ENCODE data around the gene PACC1.

PACC1 gene

DNA sequence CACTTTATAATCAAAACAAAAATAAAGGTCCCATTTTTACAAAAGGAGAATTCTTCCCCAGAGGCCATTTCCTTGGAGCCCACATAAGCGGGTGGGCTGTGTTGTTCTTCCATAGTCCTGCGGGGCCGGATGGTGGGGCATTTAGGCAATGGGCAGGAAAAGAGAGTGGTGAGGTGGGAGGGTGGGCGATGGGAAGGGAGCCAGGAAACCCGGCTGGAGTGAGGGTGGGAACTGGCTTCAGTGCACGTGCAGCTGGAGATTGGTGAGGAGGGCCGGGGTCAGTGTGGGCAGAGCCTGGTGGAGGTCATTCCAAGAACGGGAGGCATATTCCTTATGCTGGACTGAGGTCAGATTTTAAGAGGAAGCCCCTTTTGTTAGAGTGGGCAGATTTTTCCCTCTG lies 31.6 kb upstream of the PACC1 start:
- Histone ChIP-seq H3K9ac (ENCODE audit: low read length) (no peak overlapping the region), H3K18ac (ENCODE audit: low read length) (no peak overlapping the region), H3K27me3 (ENCODE audit: insufficient read depth, low read length, poor library complexity) (no peaks in the 10 kb centered on the region), H2AK5ac (ENCODE audit: low read length) (no peak overlapping the region), H3K4ac (ENCODE audit: low read depth, low read length) (no peak overlapping the region), H3K36me3 (ENCODE audit: control insufficient read depth, insufficient read depth, low read length) (no peaks in the 10 kb centered on the region), H3K4me1 (ENCODE audit: control insufficient read depth, low read depth, low read length) (no peaks in the 10 kb centered on the region), H3K56ac (ENCODE audit: low read length) (no peak overlapping the region), H2BK5ac (ENCODE audit: low read length) (no peak overlapping the region), H2BK120ac (ENCODE audit: low read depth, low read length) (no peak overlapping the region), H3K27ac (ENCODE audit: low read depth, low read length) (no peak overlapping the region), H3K79me1 (ENCODE audit: low read length) (no peaks in the 10 kb centered on the region), H2BK15ac (replicated peaks; ENCODE audit: low read depth) (no peak overlapping the region), H4K5ac (ENCODE audit: low read length) (no peak overlapping the region), H3K79me2 (ENCODE audit: control insufficient read depth, insufficient read depth, low read length) (no peaks in the 10 kb centered on the region), H3K4me3 (ENCODE audit: low read length) (no peak overlapping the region), H4K8ac (ENCODE audit: low read depth, low read length) (no peak overlapping the region), H3K4me2 (ENCODE audit: low read length) (no peak overlapping the region), H3K23ac (ENCODE audit: low read length) (no peak overlapping the region)
- no peak for DNase-seq
- WGBS (ENCODE audit: extremely low coverage, insufficient coverage, low lambda C conversion rate): no CpG with 5 or more reads among the region's 8 CpGs

- H3K27me3 ChIP-seq (ENCODE audit: insufficient read depth, low read length, poor library complexity): no peaks in the 10 kb centered on the region
- no peak overlapping the region for H3K4me2 ChIP-seq (ENCODE audit: low read length)
- WGBS (ENCODE audit: extremely low coverage, insufficient coverage, low lambda C conversion rate): no CpG with 5 or more reads among the region's 5 CpGs
- no peak overlapping the region for H3K27ac ChIP-seq (ENCODE audit: low read depth, low read length)
- no peaks in the 10 kb centered on the region for H3K79me2 ChIP-seq (ENCODE audit: control insufficient read depth, insufficient read depth, low read length)
- no peak overlapping the region for H2BK5ac ChIP-seq (ENCODE audit: low read length)
- H3K4me1 ChIP-seq (ENCODE audit: control insufficient read depth, low read depth, low read length): no peaks in the 10 kb centered on the region
- no peaks in the 10 kb centered on the region for H3K79me1 ChIP-seq (ENCODE audit: low read length)
- H3K18ac ChIP-seq (ENCODE audit: low read length): no peak overlapping the region
- DNase-seq: no peak
- H3K56ac ChIP-seq (ENCODE audit: low read length): no peak overlapping the region
- H3K9ac ChIP-seq (ENCODE audit: low read length): no peak overlapping the region
- no peaks in the 10 kb centered on the region for H3K36me3 ChIP-seq (ENCODE audit: control insufficient read depth, insufficient read depth, low read length)
- H2AK5ac ChIP-seq (ENCODE audit: low read length): no peak overlapping the region
- no peak overlapping the region for H3K4ac ChIP-seq (ENCODE audit: low read depth, low read length)
- no peak overlapping the region for H4K5ac ChIP-seq (ENCODE audit: low read length)
- H2BK15ac ChIP-seq (replicated peaks; ENCODE audit: low read depth): no peak overlapping the region
- no peak overlapping the region for H4K8ac ChIP-seq (ENCODE audit: low read depth, low read length)
- no peak overlapping the region for H3K4me3 ChIP-seq (ENCODE audit: low read length)
- H3K23ac ChIP-seq (ENCODE audit: low read length): no peak overlapping the region
- no peak overlapping the region for H2BK120ac ChIP-seq (ENCODE audit: low read depth, low read length)
These were observed 27.7 kb upstream of the PACC1 start for GRCh38 chr1:212442408-212442807.

- H3K4ac ChIP-seq (ENCODE audit: low read depth, low read length): no peak overlapping the region
These were observed 25.7 kb upstream of the PACC1 start for GRCh38 chr1:212440419-212440818.

GRCh38 chr1:212438831-212439237 lies 24.1 kb upstream of the PACC1 start:
- Histone ChIP-seq H3K4me3 (ENCODE audit: low read length) (no peak overlapping the region), H3K4ac (ENCODE audit: low read depth, low read length) (no peak overlapping the region), H3K18ac (ENCODE audit: low read length) (no peak overlapping the region), H2BK120ac (ENCODE audit: low read depth, low read length) (no peak overlapping the region), H3K27me3 (ENCODE audit: insufficient read depth, low read length, poor library complexity) (no peaks in the 10 kb centered on the region), H3K79me2 (ENCODE audit: control insufficient read depth, insufficient read depth, low read length) (no peaks in the 10 kb centered on the region), H4K5ac (ENCODE audit: low read length) (no peak overlapping the region), H3K56ac (ENCODE audit: low read length) (no peak overlapping the region), H3K4me1 (ENCODE audit: control insufficient read depth, low read depth, low read length) (no peaks in the 10 kb centered on the region), H3K79me1 (ENCODE audit: low read length) (no peaks in the 10 kb centered on the region), H3K36me3 (ENCODE audit: control insufficient read depth, insufficient read depth, low read length) (no peaks in the 10 kb centered on the region), H2BK5ac (ENCODE audit: low read length) (no peak overlapping the region), H3K9ac (ENCODE audit: low read length) (no peak overlapping the region), H3K23ac (ENCODE audit: low read length) (no peak overlapping the region), H3K4me2 (ENCODE audit: low read length) (no peak overlapping the region), H2BK15ac (replicated peaks; ENCODE audit: low read depth) (no peak overlapping the region), H3K27ac (ENCODE audit: low read depth, low read length) (no peak overlapping the region), H4K8ac (ENCODE audit: low read depth, low read length) (no peak overlapping the region), H2AK5ac (ENCODE audit: low read length) (no peak overlapping the region)
- no CpG with 5 or more reads among the region's 2 CpGs for WGBS (ENCODE audit: extremely low coverage, insufficient coverage, low lambda C conversion rate)
- DNase-seq: no peak

More at GRCh38 chr1:212440419-212440818, 25.7 kb upstream of the PACC1 start:
- no peak overlapping the region for H3K4me3 ChIP-seq (ENCODE audit: low read length)
- H2AK5ac ChIP-seq (ENCODE audit: low read length): no peak overlapping the region
- H3K23ac ChIP-seq (ENCODE audit: low read length): no peak overlapping the region
- H3K56ac ChIP-seq (ENCODE audit: low read length): no peak overlapping the region
- no peaks in the 10 kb centered on the region for H3K27me3 ChIP-seq (ENCODE audit: insufficient read depth, low read length, poor library complexity)
- H2BK5ac ChIP-seq (ENCODE audit: low read length): no peak overlapping the region
- no peak overlapping the region for H4K8ac ChIP-seq (ENCODE audit: low read depth, low read length)
- H3K4me2 ChIP-seq (ENCODE audit: low read length): no peak overlapping the region
- H3K79me2 ChIP-seq (ENCODE audit: control insufficient read depth, insufficient read depth, low read length): no peaks in the 10 kb centered on the region
- H3K36me3 ChIP-seq (ENCODE audit: control insufficient read depth, insufficient read depth, low read length): no peaks in the 10 kb centered on the region
- no peaks in the 10 kb centered on the region for H3K4me1 ChIP-seq (ENCODE audit: control insufficient read depth, low read depth, low read length)
- H2BK15ac ChIP-seq (replicated peaks; ENCODE audit: low read depth): no peak overlapping the region
- DNase-seq: no peak
- no peaks in the 10 kb centered on the region for H3K79me1 ChIP-seq (ENCODE audit: low read length)
- no peak overlapping the region for H2BK120ac ChIP-seq (ENCODE audit: low read depth, low read length)
- no peak overlapping the region for H4K5ac ChIP-seq (ENCODE audit: low read length)
- H3K18ac ChIP-seq (ENCODE audit: low read length): no peak overlapping the region
- no peak overlapping the region for H3K27ac ChIP-seq (ENCODE audit: low read depth, low read length)
- no CpG with 5 or more reads among the region's 9 CpGs for WGBS (ENCODE audit: extremely low coverage, insufficient coverage, low lambda C conversion rate)
- H3K9ac ChIP-seq (ENCODE audit: low read length): no peak overlapping the region

GRCh38 chr1:212437179-212437798 lies 22.6 kb upstream of the PACC1 start:
- no peaks in the 10 kb centered on the region for H3K79me2 ChIP-seq (ENCODE audit: control insufficient read depth, insufficient read depth, low read length)
- no peak overlapping the region for H3K4ac ChIP-seq (ENCODE audit: low read depth, low read length)
- H4K8ac ChIP-seq (ENCODE audit: low read depth, low read length): no peak overlapping the region
- H2BK5ac ChIP-seq (ENCODE audit: low read length): no peak overlapping the region
- no peak overlapping the region for H3K18ac ChIP-seq (ENCODE audit: low read length)
- H3K4me3 ChIP-seq (ENCODE audit: low read length): no peak overlapping the region
- H2BK15ac ChIP-seq (replicated peaks; ENCODE audit: low read depth): no peak overlapping the region
- no peak overlapping the region for H3K9ac ChIP-seq (ENCODE audit: low read length)
- no CpG with 5 or more reads among the region's 4 CpGs for WGBS (ENCODE audit: extremely low coverage, insufficient coverage, low lambda C conversion rate)
- H3K23ac ChIP-seq (ENCODE audit: low read length): no peak overlapping the region
- no peak overlapping the region for H3K56ac ChIP-seq (ENCODE audit: low read length)
- no peak overlapping the region for H4K5ac ChIP-seq (ENCODE audit: low read length)
- H3K36me3 ChIP-seq (ENCODE audit: control insufficient read depth, insufficient read depth, low read length): no peaks in the 10 kb centered on the region
- H2AK5ac ChIP-seq (ENCODE audit: low read length): no peak overlapping the region
- H3K79me1 ChIP-seq (ENCODE audit: low read length): no peaks in the 10 kb centered on the region
- no peak overlapping the region for H2BK120ac ChIP-seq (ENCODE audit: low read depth, low read length)
- H3K4me2 ChIP-seq (ENCODE audit: low read length): no peak overlapping the region
- no peak for DNase-seq
- no peak overlapping the region for H3K27ac ChIP-seq (ENCODE audit: low read depth, low read length)
- no peaks in the 10 kb centered on the region for H3K27me3 ChIP-seq (ENCODE audit: insufficient read depth, low read length, poor library complexity)
- H3K4me1 ChIP-seq (ENCODE audit: control insufficient read depth, low read depth, low read length): no peaks in the 10 kb centered on the region

DNA sequence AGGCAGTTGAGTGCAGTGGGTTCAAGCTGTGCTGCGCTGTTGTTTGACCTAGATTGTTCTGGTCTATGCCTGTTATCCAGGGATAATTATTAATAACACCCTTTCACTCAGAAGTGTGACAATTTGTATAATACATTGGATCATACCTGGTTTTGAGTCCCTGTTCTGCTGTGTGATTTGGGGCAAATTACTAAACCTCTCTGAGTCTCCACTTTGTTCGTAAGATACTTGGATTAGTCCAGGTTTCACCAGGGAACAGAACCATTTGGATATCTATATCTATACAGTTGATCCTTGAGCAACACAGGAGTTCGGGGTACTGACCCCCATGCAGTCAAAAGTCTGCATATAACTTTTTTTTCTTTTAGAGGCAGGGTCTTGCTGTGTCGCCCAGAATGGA lies 20.3 kb upstream of the PACC1 start:
- Histone ChIP-seq H3K4me1 (ENCODE audit: control insufficient read depth, low read depth, low read length) (no peaks in the 10 kb centered on the region), H3K4ac (ENCODE audit: low read depth, low read length) (no peak overlapping the region), H2AK5ac (ENCODE audit: low read length) (no peak overlapping the region), H3K27ac (ENCODE audit: low read depth, low read length) (no peak overlapping the region), H4K5ac (ENCODE audit: low read length) (no peak overlapping the region), H3K27me3 (ENCODE audit: insufficient read depth, low read length, poor library complexity) (no peaks in the 10 kb centered on the region), H3K79me1 (ENCODE audit: low read length) (no peaks in the 10 kb centered on the region), H4K8ac (ENCODE audit: low read depth, low read length) (no peak overlapping the region), H3K4me3 (ENCODE audit: low read length) (no peak overlapping the region), H3K4me2 (ENCODE audit: low read length) (no peak overlapping the region), H3K23ac (ENCODE audit: low read length) (no peak overlapping the region), H3K9ac (ENCODE audit: low read length) (no peak overlapping the region), H2BK5ac (ENCODE audit: low read length) (no peak overlapping the region), H3K18ac (ENCODE audit: low read length) (no peak overlapping the region), H3K36me3 (ENCODE audit: control insufficient read depth, insufficient read depth, low read length) (no peaks in the 10 kb centered on the region), H2BK120ac (ENCODE audit: low read depth, low read length) (no peak overlapping the region), H2BK15ac (replicated peaks; ENCODE audit: low read depth) (no peak overlapping the region), H3K79me2 (ENCODE audit: control insufficient read depth, insufficient read depth, low read length) (no peaks in the 10 kb centered on the region), H3K56ac (ENCODE audit: low read length) (no peak overlapping the region)
- no CpG with 5 or more reads among the region's 4 CpGs for WGBS (ENCODE audit: extremely low coverage, insufficient coverage, low lambda C conversion rate)
- no peak for DNase-seq

Measured in mesendoderm (in vitro differentiated cells).